ENCODE data around the gene CAPZB.

The CAPZB gene

GRCh38 chr1:19381261-19381660 lies 104.1 kb downstream of the CAPZB start:
- DNase-seq: no peak

- no peak for DNase-seq
Observed at GRCh38 chr1:19377812-19378718, 107.3 kb downstream of the CAPZB start.

- DNase-seq: no peak
Observed at GRCh38 chr1:19376428-19377372, 108.6 kb downstream of the CAPZB start.

- DNase-seq: no peak
Observed at GRCh38 chr1:19375631-19376400, 109.5 kb downstream of the CAPZB start.

GRCh38 chr1:19374926-19375325 lies 110.4 kb downstream of the CAPZB start:
- no peak for DNase-seq

- DNase-seq: no peak
Observed at GRCh38 chr1:19374083-19374801, 111.1 kb downstream of the CAPZB start.

- no peak for DNase-seq
Observed at GRCh38 chr1:19373211-19374082, 111.9 kb downstream of the CAPZB start.

- DNase-seq: no peak
Observed at GRCh38 chr1:19372602-19373001, 112.7 kb downstream of the CAPZB start.

GRCh38 chr1:19372136-19372514 lies 113.2 kb downstream of the CAPZB start:
- DNase-seq: no peak

GRCh38 chr1:19371226-19372135 lies 113.9 kb downstream of the CAPZB start:
- no peak for DNase-seq

GRCh38 chr1:19370453-19371170 lies 114.7 kb downstream of the CAPZB start:
- DNase-seq: no peak

- DNase-seq: no peak
Observed at GRCh38 chr1:19369396-19370090, 115.8 kb downstream of the CAPZB start.

- DNase-seq: no peak
Observed at GRCh38 chr1:19368964-19369363, 116.4 kb downstream of the CAPZB start.

- DNase-seq: no peak
Observed at GRCh38 chr1:19368050-19368449, 117.3 kb downstream of the CAPZB start.

- no peak for DNase-seq
Observed at GRCh38 chr1:19367584-19368041, 117.7 kb downstream of the CAPZB start.

- no peak for DNase-seq
Observed at GRCh38 chr1:19366599-19367536, 118.5 kb downstream of the CAPZB start.

GRCh38 chr1:19365721-19366120 lies 119.6 kb downstream of the CAPZB start:
- DNase-seq: no peak
